Natural killer cell (primary cell): ENCODE measurements around the gene NDUFB8. TPM values are rescaled to one million over a fixed set of nuclear protein-coding genes. Genes with fewer than 3 reads are reported as not detected.

Experiments
- ATAC-seq, 3 donors: fragments of 150-1000 bp in 2 of 3; fragments of 200-7000 bp in 1 of 3; cut with Tn5 transposase; 1 replicate in 1 of 3; 2 replicates in 2 of 3; pipeline ENCODE4 v1.10.0; 2021; ENCODE audit warnings: mild to moderate bottlenecking in 2 of 3, moderate library complexity in 2 of 3
- DNase-seq, 2 donors: peaks; one replicate each; pipeline versions ENCODE4 v3.0.0 to v3.0.0-alpha.2; 2013 to 2021; ENCODE audit warnings: mixed read lengths in 1 of 2
- H3K27ac ChIP-seq: one replicate; pipeline ENCODE4 v1.5.1; 2013; ENCODE audit warnings: mild to moderate bottlenecking, low read length
- H3K27me3 ChIP-seq: one replicate; pipeline ENCODE4 v1.6.1; 2013; ENCODE audit warnings: low read length; ENCODE audit not compliant: control insufficient read depth, insufficient read depth
- H3K36me3 ChIP-seq: one replicate; pipeline ENCODE4 v1.6.1; 2013; ENCODE audit warnings: low read length; ENCODE audit not compliant: control insufficient read depth, insufficient read depth
- H3K4me1 ChIP-seq: one replicate; pipeline ENCODE4 v1.6.1; 2013; ENCODE audit warnings: low read length; ENCODE audit not compliant: control insufficient read depth, insufficient read depth
- H3K4me3 ChIP-seq: one replicate; pipeline ENCODE4 v1.5.1; 2013; ENCODE audit warnings: low read length
- H3K9me3 ChIP-seq: one replicate; pipeline ENCODE4 v1.6.1; 2013; ENCODE audit warnings: low read length; ENCODE audit not compliant: control insufficient read depth, insufficient read depth
- H3K27ac Mint-ChIP-seq, 2 donors: one replicate each; pipeline ENCODE4 v1.8.0; 2022; ENCODE audit warnings: mild to moderate bottlenecking in 2 of 2, mixed read lengths in 2 of 2, moderate library complexity in 1 of 2
- H3K27me3 Mint-ChIP-seq, 2 donors: one replicate each; pipeline ENCODE4 v1.8.0; 2022; ENCODE audit warnings: low read depth in 2 of 2, mixed read lengths in 2 of 2
- H3K36me3 Mint-ChIP-seq: one replicate; pipeline ENCODE4 v1.8.0; 2022; ENCODE audit warnings: mixed read lengths
- H3K4me1 Mint-ChIP-seq, 2 donors: one replicate each; pipeline ENCODE4 v1.8.0; 2022; ENCODE audit warnings: mixed read lengths in 2 of 2
- H3K4me3 Mint-ChIP-seq: one replicate; pipeline ENCODE4 v1.8.0; 2022; ENCODE audit warnings: mild to moderate bottlenecking, moderate library complexity, mixed read lengths
- H3K9me3 Mint-ChIP-seq, 2 donors: one replicate each; pipeline ENCODE4 v1.8.0; 2022; ENCODE audit warnings: mixed read lengths in 2 of 2
- CTCF ChIP-seq: fragments of 200-600 bp; IDR thresholded peaks from one replicate; pipeline ENCODE4 v1.8.0; 2022; ENCODE audit warnings: antibody characterized with exemption
- WGBS: methylation state at CpG from one replicate; pipeline ENCODE4 v1.1.7; 2013; ENCODE audit warnings: missing lambda C conversion rate; ENCODE audit not compliant: insufficient coverage; 5-methylcytosine and 5-hydroxymethylcytosine counted together
- intact Hi-C: fragments of 100-400 bp; cut with micrococcal nuclease; formaldehyde crosslinking; loops from one replicate; pipeline ENCODE4 v1.14.2; 2022
- total RNA-seq, 4 donors: library from RNA; stranded (reverse); fragments of 120-200 nt in 1 of 4; gene quantifications; one replicate each; pipeline versions ENCODE4 v1.2.3 to v1.2.4, GENCODE V29; 2013 to 2022

NDUFB8 gene
- total RNA-seq, 3 donors from 2014 or later (not counting 1 experiment from before 2014, with no cell fraction given) = 113 to 151 (median 137) TPM

GRCh38 chr10:100565206-100565985, 35.7 kb upstream of the NDUFB8 start:
- Mint-ChIP-seq H3K27me3 (peaks cover 32 to 39% of the 10 kb centered on the region in 2 donors), H3K27ac (no peak overlapping the region), H3K4me1 (peaks cover 10 to 21% of the 10 kb centered on the region in 2 donors), H3K36me3 (no peaks in the 10 kb centered on the region), H3K9me3 (no peaks in the 10 kb centered on the region), H3K4me3 (no peak overlapping the region)
- Histone ChIP-seq H3K27me3 (peaks cover 23% of the 10 kb centered on the region), H3K4me1 (peaks cover 15% of the 10 kb centered on the region), H3K27ac (no peak overlapping the region), H3K36me3 (no peaks in the 10 kb centered on the region), H3K9me3 (no peaks in the 10 kb centered on the region), H3K4me3 (no peak overlapping the region)
- ATAC-seq (no peak), DNase-seq (no peak)
- intact Hi-C loops = loop anchor here (10.0 kb wide), 1 partner anchor 369 kb away; no protein-coding TSS in a partner anchor
- whole genome bisulfite sequencing = 79% methylated on average over 9 of the region's 9 CpGs
- TF ChIP-seq CTCF = no peak

GRCh38 chr10:100562008-100562672, 32.5 kb upstream of the NDUFB8 start:
- DNase-seq = peak; percentile 72 to 91
- Mint-ChIP-seq H3K27ac (peak overlapping the region in 1 of 2 donors; percentile 19), H3K9me3 (no peaks in the 10 kb centered on the region), H3K36me3 (no peaks in the 10 kb centered on the region), H3K27me3 (peaks cover 30 to 37% of the 10 kb centered on the region in 2 donors), H3K4me3 (peak overlapping the region; percentile 60), H3K4me1 (peaks cover 10 to 26% of the 10 kb centered on the region in 2 donors)
- 9% methylated on average over 62 of the region's 62 CpGs for WGBS
- Histone ChIP-seq H3K4me1 (peaks cover 15% of the 10 kb centered on the region), H3K27me3 (peaks cover 12% of the 10 kb centered on the region), H3K4me3 (no peak overlapping the region), H3K36me3 (no peaks in the 10 kb centered on the region), H3K27ac (no peak overlapping the region), H3K9me3 (no peaks in the 10 kb centered on the region)
- intact Hi-C loops = loop anchor here (1.0 to 10.0 kb wide), 3 partner anchors 181 to 373 kb away; no protein-coding TSS in a partner anchor
- ATAC-seq = peak; percentile 94 to 99 (median 98)
- peak; percentile 97 for TF ChIP-seq CTCF

GRCh38 chr10:100561005-100561404, 31.3 kb upstream of the NDUFB8 start:
- no peaks in the 10 kb centered on the region for H3K9me3 ChIP-seq
- Mint-ChIP-seq H3K27ac (no peak overlapping the region), H3K36me3 (no peaks in the 10 kb centered on the region), H3K4me1 (peaks cover 15 to 26% of the 10 kb centered on the region in 2 donors), H3K9me3 (no peaks in the 10 kb centered on the region), H3K27me3 (peaks cover 19 to 25% of the 10 kb centered on the region in 2 donors), H3K4me3 (peak overlapping the region; percentile 60)
- TF ChIP-seq CTCF = no peak
- ATAC-seq = no peak
- H3K36me3 ChIP-seq = peaks cover 4% of the 10 kb centered on the region
- H3K4me3 ChIP-seq = no peak overlapping the region
- intact Hi-C loops = loop anchor here (5.0 to 10.0 kb wide), 2 partner anchors 266 to 374 kb away; no protein-coding TSS in a partner anchor
- 81% methylated on average over 2 of the region's 2 CpGs for WGBS
- DNase-seq = no peak
- peaks cover 15% of the 10 kb centered on the region for H3K4me1 ChIP-seq
- no peak overlapping the region for H3K27ac ChIP-seq
- peaks cover 12% of the 10 kb centered on the region for H3K27me3 ChIP-seq
